Brain microvascular endothelial cell (primary cell): ENCODE results near the gene ITPK1.

Source experiments
- DNase-seq: peaks from one replicate; pipeline ENCODE4 v3.0.0-alpha.2; 2020
- H3K27ac ChIP-seq: fragments of 250-450 bp; sonication (Bioruptor Pico); 2 replicates; pipeline ENCODE4 v1.5.1; 2020; ENCODE audit warnings: mild to moderate bottlenecking, moderate library complexity
- H3K27me3 ChIP-seq: fragments of 250-450 bp; sonication (Bioruptor Pico); replicated peaks from 2 replicates; pipeline ENCODE4 v1.5.1; 2020; ENCODE audit warnings: mild to moderate bottlenecking
- H3K36me3 ChIP-seq: fragments of 250-450 bp; sonication (Bioruptor Pico); replicated peaks from 2 replicates; pipeline ENCODE4 v1.5.1; 2020; ENCODE audit warnings: mild to moderate bottlenecking
- H3K4me3 ChIP-seq: 2 replicates; pipeline ENCODE4 v1.5.1; 2011; ENCODE audit warnings: low read depth, mild to moderate bottlenecking, control low read depth, low read length, moderate library complexity
- CTCF ChIP-seq: IDR thresholded peaks from 2 replicates; pipeline ENCODE4 v1.5.1; 2011; ENCODE audit warnings: low read depth, mild to moderate bottlenecking, moderate library complexity, low read length, control low read depth, inconsistent platforms; ENCODE audit errors: missing control alignments
- in situ Hi-C: cut with HindIII; loops from 2 replicates; pipeline ENCODE4 v1.10.0; 2017; ENCODE audit warnings: low sequenced_read_pairs, low pct_ligation_motif_present

The ITPK1 gene

DNA sequence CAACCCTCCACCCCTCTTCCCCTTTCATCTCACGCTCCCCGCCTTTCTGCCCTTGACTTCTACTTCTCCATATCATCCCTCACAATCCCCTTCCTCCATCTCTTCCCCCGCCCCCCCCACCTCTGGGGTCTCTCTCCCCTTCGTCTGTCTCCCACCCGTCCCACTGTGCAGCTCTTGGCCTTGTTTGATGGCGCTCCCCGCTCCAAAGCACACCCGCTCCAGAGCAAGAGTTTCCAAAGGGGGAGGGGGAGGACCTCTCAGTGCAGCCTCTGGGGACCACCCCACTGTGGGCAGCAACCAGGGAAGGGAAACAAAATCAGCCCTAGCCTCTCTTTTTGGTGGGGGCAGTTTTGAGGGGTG, 192.0 kb downstream of the ITPK1 start:
- no peak for DNase-seq
- Histone ChIP-seq H3K27ac (no peak overlapping the region), H3K36me3 (no peaks in the 10 kb centered on the region), H3K27me3 (peaks cover 19% of the 10 kb centered on the region), H3K4me3 (no peak overlapping the region)
- in situ Hi-C loops, result no loop called here
- TF ChIP-seq CTCF, result no peak

- no peaks in the 10 kb centered on the region for H3K36me3 ChIP-seq
- peaks cover 19% of the 10 kb centered on the region for H3K27me3 ChIP-seq
- TF ChIP-seq CTCF, result no peak
- peak; percentile 10 for DNase-seq
- no peak within 1 kb of the TSS for H3K27ac ChIP-seq
- H3K4me3 ChIP-seq, result no peak within 1 kb of the TSS
- in situ Hi-C loops, result no loop called here
Measured at GRCh38 chr14:92922883-92923743, 192.6 kb downstream of the ITPK1 start, which contains the start of gene CHGA. Gene CHGA (plus strand): TSS chr14:92923150. CDS start chr14:92923360, 210 bp downstream.

GRCh38 chr14:92922155-92922735, 193.5 kb downstream of the ITPK1 start:
- peaks cover 19% of the 10 kb centered on the region for H3K27me3 ChIP-seq
- TF ChIP-seq CTCF, result no peak

GRCh38 chr14:92920001-92920400, 195.7 kb downstream of the ITPK1 start:
- in situ Hi-C loops, result no loop called here
- TF ChIP-seq CTCF, result no peak
- H3K27ac ChIP-seq, result no peak overlapping the region
- H3K27me3 ChIP-seq, result peaks cover 19% of the 10 kb centered on the region
- H3K36me3 ChIP-seq, result no peaks in the 10 kb centered on the region
- no peak overlapping the region for H3K4me3 ChIP-seq
- no peak for DNase-seq

More at GRCh38 chr14:92922155-92922735, 193.5 kb downstream of the ITPK1 start:
- in situ Hi-C loops, result no loop called here
- Histone ChIP-seq H3K27ac (no peak overlapping the region), H3K36me3 (no peaks in the 10 kb centered on the region), H3K4me3 (no peak overlapping the region)
- DNase-seq, result no peak

- H3K27ac ChIP-seq, result no peak overlapping the region
- TF ChIP-seq CTCF, result no peak
- no peak for DNase-seq
- H3K4me3 ChIP-seq, result no peak overlapping the region
- in situ Hi-C loops, result no loop called here
- no peaks in the 10 kb centered on the region for H3K36me3 ChIP-seq
- peaks cover 13% of the 10 kb centered on the region for H3K27me3 ChIP-seq
Measured at GRCh38 chr14:92917956-92918355, 197.8 kb downstream of the ITPK1 start.
